HEK293 (cell line): Measurements from ENCODE around the gene PLD3.
A peak's percentile ranks its signal among the peaks of the same experiment; 100 is the strongest.

ENCODE experiments used
- CTCF ChIA-PET: fragments of 350-600 bp; formaldehyde crosslinking; extraction: SDS; loops from one replicate; lab custom pipeline; 2021; ENCODE audit warnings: antibody characterized with exemption; lab: Yijun Ruan, JAX
- POLR2A ChIA-PET: fragments of 300-600 bp; formaldehyde crosslinking; extraction: SDS; loops from one replicate; lab custom pipeline; 2020; ENCODE audit warnings: antibody characterized with exemption, inconsistent platforms; lab: Yijun Ruan, JAX
- H3K27ac ChIP-seq: fragments of 200-500 bp; sonication (Bioruptor generic); 2 replicates; pipeline ENCODE4 v1.5.1; 2014; ENCODE audit warnings: low read depth, low read length, control low read depth, inconsistent platforms; ENCODE audit errors: extremely low read depth
- H3K36me3 ChIP-seq, 2 experiments: fragments of 200-500 bp in 1 of 2; sonication (Bioruptor generic) in 1 of 2; 1 replicate in 1 of 2; 2 replicates in 1 of 2; pipeline ENCODE4 v1.5.1; 2014 to 2017; ENCODE audit warnings: inconsistent platforms in 2 of 2, low read length in 2 of 2; ENCODE audit not compliant: control insufficient read depth in 2 of 2, insufficient read depth in 1 of 2
- H3K4me1 ChIP-seq: fragments of 200-500 bp; sonication (Bioruptor generic); 2 replicates; pipeline ENCODE4 v1.5.1; 2014; ENCODE audit warnings: mild to moderate bottlenecking, low read length, inconsistent platforms; ENCODE audit not compliant: control insufficient read depth, insufficient read depth
- H3K4me3 ChIP-seq: 2 replicates; pipeline ENCODE4 v1.5.1; 2011; ENCODE audit warnings: low read depth, mild to moderate bottlenecking, control low read depth, low read length, moderate library complexity
- H3K9me3 ChIP-seq: fragments of 200-500 bp; sonication (Bioruptor generic); 2 replicates; pipeline ENCODE4 v1.5.1; 2014; ENCODE audit warnings: low read depth, low read length, inconsistent platforms; ENCODE audit not compliant: control insufficient read depth, insufficient read depth
- EGR2 ChIP-seq: fragments of 450-650 bp; formaldehyde crosslinking; IDR thresholded peaks from 2 replicates; pipeline ENCODE4 v1.5.1; 2016; ENCODE audit warnings: low read depth, missing biosample characterization, missing genetic modification characterization
- GLI2 ChIP-seq: fragments of 450-650 bp; formaldehyde crosslinking; IDR thresholded peaks from 2 replicates; pipeline ENCODE4; 2017; ENCODE audit warnings: missing biosample characterization, missing genetic modification characterization, low read depth, borderline replicate concordance
- IKZF3 ChIP-seq: fragments of 450-650 bp; IDR thresholded peaks from 2 replicates; pipeline ENCODE4 v1.5.0; 2018; ENCODE audit warnings: missing biosample characterization, mild to moderate bottlenecking, missing genetic modification characterization, moderate library complexity
- INSM2 ChIP-seq: fragments of 450-650 bp; formaldehyde crosslinking; IDR thresholded peaks from 2 replicates; pipeline ENCODE4 v1.5.1; 2016; ENCODE audit warnings: missing biosample characterization, missing genetic modification characterization
- KLF16 ChIP-seq: fragments of 450-650 bp; formaldehyde crosslinking; IDR thresholded peaks from 2 replicates; pipeline ENCODE4 v1.5.1; 2017; ENCODE audit warnings: missing biosample characterization, missing genetic modification characterization
- OVOL3 ChIP-seq: fragments of 450-650 bp; formaldehyde crosslinking; IDR thresholded peaks from 2 replicates; pipeline ENCODE4 v1.5.1; 2016; ENCODE audit warnings: missing biosample characterization, missing genetic modification characterization
- REPIN1 ChIP-seq: fragments of 450-650 bp; formaldehyde crosslinking; IDR thresholded peaks from 2 replicates; pipeline ENCODE4 v1.5.1; 2017; ENCODE audit warnings: missing biosample characterization, missing genetic modification characterization, low read depth
- SCRT1 ChIP-seq: fragments of 450-650 bp; formaldehyde crosslinking; IDR thresholded peaks from 2 replicates; pipeline ENCODE4 v1.5.1; 2016; ENCODE audit warnings: missing biosample characterization, missing genetic modification characterization, borderline replicate concordance
- YY2 ChIP-seq: fragments of 450-650 bp; formaldehyde crosslinking; IDR thresholded peaks from 2 replicates; pipeline ENCODE4 v1.5.1; 2016; ENCODE audit warnings: missing biosample characterization, missing genetic modification characterization
- ZBTB21 ChIP-seq: fragments of 450-650 bp; formaldehyde crosslinking; IDR thresholded peaks from 2 replicates; pipeline ENCODE4 v1.5.1; 2017; ENCODE audit warnings: missing biosample characterization, missing genetic modification characterization
- ZFHX2 ChIP-seq: fragments of 450-650 bp; formaldehyde crosslinking; conservative IDR thresholded peaks from 2 replicates; pipeline ENCODE4 v1.5.1; 2016; ENCODE audit warnings: missing biosample characterization, missing genetic modification characterization
- ZFP41 ChIP-seq: fragments of 450-650 bp; formaldehyde crosslinking; IDR thresholded peaks from 2 replicates; pipeline ENCODE4 v1.5.1; 2016; ENCODE audit warnings: missing biosample characterization, missing genetic modification characterization, borderline replicate concordance
- ZNF280C ChIP-seq: fragments of 450-650 bp; formaldehyde crosslinking; IDR thresholded peaks from 2 replicates; pipeline ENCODE4 v1.5.1; 2016; ENCODE audit warnings: missing biosample characterization, missing genetic modification characterization
- ZNF292 ChIP-seq: fragments of 450-650 bp; formaldehyde crosslinking; IDR thresholded peaks from 2 replicates; pipeline ENCODE4 v1.5.1; 2016; ENCODE audit warnings: low read depth, missing biosample characterization, missing genetic modification characterization, borderline replicate concordance
- ZNF366 ChIP-seq: fragments of 450-650 bp; formaldehyde crosslinking; conservative IDR thresholded peaks from 2 replicates; pipeline ENCODE4 v1.5.1; 2016; ENCODE audit warnings: missing biosample characterization, missing genetic modification characterization
- ZNF394 ChIP-seq: fragments of 450-650 bp; formaldehyde crosslinking; IDR thresholded peaks from 2 replicates; pipeline ENCODE4 v1.5.1; 2016; ENCODE audit warnings: missing biosample characterization, missing genetic modification characterization, mild to moderate bottlenecking, moderate library complexity, borderline replicate concordance
- ZNF488 ChIP-seq: fragments of 450-650 bp; formaldehyde crosslinking; IDR thresholded peaks from 2 replicates; pipeline ENCODE4 v1.5.1; 2016; ENCODE audit warnings: missing biosample characterization, missing genetic modification characterization
- ZNF580 ChIP-seq: fragments of 450-650 bp; formaldehyde crosslinking; IDR thresholded peaks from 2 replicates; pipeline ENCODE4 v1.5.1; 2016; ENCODE audit warnings: missing biosample characterization, missing genetic modification characterization
- ZNF585B ChIP-seq: fragments of 450-650 bp; formaldehyde crosslinking; IDR thresholded peaks from 2 replicates; pipeline ENCODE4 v1.5.1; 2016; ENCODE audit warnings: missing biosample characterization, missing genetic modification characterization
- ZNF658 ChIP-seq: fragments of 450-650 bp; formaldehyde crosslinking; IDR thresholded peaks from 2 replicates; pipeline ENCODE4; 2016; ENCODE audit warnings: missing biosample characterization, missing genetic modification characterization
- ZNF660 ChIP-seq: fragments of 450-650 bp; IDR thresholded peaks from 2 replicates; pipeline ENCODE4 v1.5.1; 2018; ENCODE audit warnings: missing biosample characterization, mild to moderate bottlenecking, missing genetic modification characterization
- ZNF747 ChIP-seq: fragments of 450-650 bp; formaldehyde crosslinking; IDR thresholded peaks from 2 replicates; pipeline ENCODE4 v1.5.1; 2016; ENCODE audit warnings: missing biosample characterization, missing genetic modification characterization
- ZNF776 ChIP-seq: fragments of 450-650 bp; formaldehyde crosslinking; IDR thresholded peaks from 2 replicates; pipeline ENCODE4 v1.5.0; 2017; ENCODE audit warnings: missing biosample characterization, missing genetic modification characterization, borderline replicate concordance
- ZSCAN4 ChIP-seq: fragments of 450-650 bp; formaldehyde crosslinking; IDR thresholded peaks from 2 replicates; pipeline ENCODE4 v1.5.1; 2017; ENCODE audit warnings: missing biosample characterization, missing genetic modification characterization
- ZXDB ChIP-seq: fragments of 450-650 bp; formaldehyde crosslinking; IDR thresholded peaks from 2 replicates; pipeline ENCODE4 v1.5.1; 2016; ENCODE audit warnings: missing biosample characterization, missing genetic modification characterization

Gene PLD3

GRCh38 chr19:40362160-40362559, 13.7 kb downstream of the PLD3 start (continued):
- TF ChIP-seq ZNF280C (no peak), GLI2 (tag by site-specific recombination) (no peak), ZXDB (no peak)

- no peak for TF ChIP-seq ZNF580 (tag by site-specific recombination)
- TF ChIP-seq ZNF292 (tag by site-specific recombination) = no peak
- peak; percentile 73 for TF ChIP-seq ZFHX2 (tag by site-specific recombination)
- no peak for TF ChIP-seq OVOL3 (tag by site-specific recombination)
- no peak for TF ChIP-seq ZBTB21 (tag by site-specific recombination)
- TF ChIP-seq ZNF658 (tag by site-specific recombination) = no peak
- no peak for TF ChIP-seq REPIN1 (tag by site-specific recombination)
- peak; percentile 73 for TF ChIP-seq EGR2
- no peak for TF ChIP-seq YY2 (tag by site-specific recombination)
- TF ChIP-seq ZFP41 (tag by site-specific recombination) = no peak
- 0 out of 2 replicates have a peak, but pooled peaks have one; percentile 18 for TF ChIP-seq ZNF366 (tag by site-specific recombination)
- no peak for TF ChIP-seq ZNF488
- TF ChIP-seq ZNF747 = no peak
- no peak for TF ChIP-seq ZNF776
- no peak for TF ChIP-seq ZNF585B
- Histone ChIP-seq H3K4me1 (peaks cover 36% of the 10 kb centered on the region), H3K4me3 (no peak overlapping the region), H3K9me3 (no peaks in the 10 kb centered on the region), H3K36me3 (peaks cover 19 to 35% of the 10 kb centered on the region in 2 experiments), H3K27ac (no peak overlapping the region; the same call in 1 of the 2 replicates)
- POLR2A ChIA-PET = interaction anchor here (1.2 kb wide), 1 partner anchor 63 kb away, joined by 3 read pairs; the partner anchor contains the start of gene SERTAD1
- CTCF ChIA-PET = interaction anchor here (0.6 to 2.6 kb wide), 4 partner anchors 58 to 272 kb away, joined by 3 to 15 read pairs (median 4); no protein-coding TSS in a partner anchor
Measured at GRCh38 chr19:40363069-40363468, 14.6 kb downstream of the PLD3 start.

GRCh38 chr19:40365010-40365409, 16.5 kb downstream of the PLD3 start:
- Histone ChIP-seq H3K4me3 (no peak overlapping the region), H3K9me3 (no peaks in the 10 kb centered on the region), H3K4me1 (peaks cover 35% of the 10 kb centered on the region), H3K27ac (peak overlapping the region; percentile 46; the same call in 1 of the 2 replicates), H3K36me3 (peaks cover 32 to 44% of the 10 kb centered on the region in 2 experiments)
- ChIA-PET POLR2A (interaction anchor here (0.6 to 3.2 kb wide), 25 partner anchors 10 to 531 kb away, joined by 3 to 45 read pairs (median 6); partner anchors contain the start of genes BLVRB, C19orf47, DYRK1B and PLD3), CTCF (interaction anchor here (0.6 to 2.6 kb wide), 6 partner anchors 34 to 238 kb away, joined by 3 to 15 read pairs (median 4); no protein-coding TSS in a partner anchor)
- TF ChIP-seq ZNF394 (tag by site-specific recombination) (no peak), ZSCAN4 (tag by site-specific recombination) (no peak), KLF16 (tag by site-specific recombination) (no peak), IKZF3 (peak; percentile 60), INSM2 (tag by site-specific recombination) (no peak), ZNF660 (tag by site-specific recombination) (no peak), ZNF366 (tag by site-specific recombination) (0 out of 2 replicates have a peak, but pooled peaks have one; percentile 17), SCRT1 (tag by site-specific recombination) (0 out of 2 replicates have a peak, but pooled peaks have one; percentile 33)
